Activated CD8-positive, alpha-beta memory T cell treated with anti-CD3 and anti-CD28 coated beads, Interleukin-2, amount 50 U/mL, for 48 hours (primary cell): ENCODE data around the gene MPHOSPH6.
"Not testable (repeated sequence)": the region's sequence is repeated elsewhere in the genome, so short reads cannot be mapped to it uniquely, and the experiment has no call there.

Experiments
- DNase-seq: peaks from one replicate; pipeline ENCODE4 v3.0.0-alpha.2; 2020

The MPHOSPH6 gene

DNA sequence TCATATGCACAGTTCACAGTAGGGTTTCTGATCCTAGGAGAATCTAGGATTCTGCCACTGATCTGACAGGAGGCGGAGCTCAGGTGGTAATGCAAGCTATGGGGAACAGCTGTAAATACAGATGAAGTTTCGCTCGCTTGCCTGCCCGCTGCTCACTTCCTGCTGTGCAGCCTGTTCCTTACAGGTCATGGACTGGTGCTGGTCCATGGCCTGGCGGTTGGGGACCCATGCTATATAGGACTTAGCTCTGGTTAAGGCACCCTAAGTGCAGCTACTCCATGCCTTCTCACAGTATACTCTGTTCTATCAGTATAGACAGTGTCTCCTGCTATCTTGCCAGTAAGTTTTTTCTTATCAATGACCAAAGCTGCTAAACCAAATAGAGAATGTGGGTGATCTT is 2.4 kb downstream of the MPHOSPH6 start:
- DNase-seq: no peak

- no peak for DNase-seq
Measured at GRCh38 chr16:82160226-82160625, 9.8 kb downstream of the MPHOSPH6 start.

DNA sequence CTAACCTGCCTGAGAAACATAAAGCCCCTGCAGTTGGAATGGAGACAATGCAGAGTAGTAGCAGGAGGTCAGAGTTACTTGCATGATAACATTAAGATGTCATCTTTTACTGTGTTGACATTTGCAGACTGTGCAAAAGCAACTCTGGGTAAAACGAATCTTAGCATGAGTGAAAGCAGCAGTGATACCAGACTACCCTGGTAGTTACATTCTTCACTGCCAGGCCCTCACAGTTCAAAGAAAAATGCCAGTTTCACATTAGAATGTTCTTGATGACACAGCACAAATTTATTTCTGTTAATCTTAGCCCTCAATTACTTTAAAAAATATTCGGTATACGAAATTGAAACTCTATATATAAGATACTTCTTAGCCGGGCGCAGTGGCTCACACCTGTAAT is 12.2 kb downstream of the MPHOSPH6 start:
- DNase-seq: no peak

DNA sequence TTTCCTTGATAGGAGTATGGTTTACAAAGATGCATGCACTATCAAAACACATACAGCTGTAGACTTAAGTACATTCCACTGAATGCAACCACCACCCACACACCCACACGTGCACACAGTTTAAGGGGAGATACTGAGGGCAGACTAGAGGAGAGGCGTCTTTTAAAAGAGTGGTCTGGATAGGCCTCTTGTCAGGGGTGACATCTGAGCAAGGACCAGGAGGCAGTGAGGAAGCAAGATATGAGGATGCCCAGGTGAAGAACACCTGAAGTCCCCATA is 12.6 kb downstream of the MPHOSPH6 start:
- DNase-seq: no peak

DNA sequence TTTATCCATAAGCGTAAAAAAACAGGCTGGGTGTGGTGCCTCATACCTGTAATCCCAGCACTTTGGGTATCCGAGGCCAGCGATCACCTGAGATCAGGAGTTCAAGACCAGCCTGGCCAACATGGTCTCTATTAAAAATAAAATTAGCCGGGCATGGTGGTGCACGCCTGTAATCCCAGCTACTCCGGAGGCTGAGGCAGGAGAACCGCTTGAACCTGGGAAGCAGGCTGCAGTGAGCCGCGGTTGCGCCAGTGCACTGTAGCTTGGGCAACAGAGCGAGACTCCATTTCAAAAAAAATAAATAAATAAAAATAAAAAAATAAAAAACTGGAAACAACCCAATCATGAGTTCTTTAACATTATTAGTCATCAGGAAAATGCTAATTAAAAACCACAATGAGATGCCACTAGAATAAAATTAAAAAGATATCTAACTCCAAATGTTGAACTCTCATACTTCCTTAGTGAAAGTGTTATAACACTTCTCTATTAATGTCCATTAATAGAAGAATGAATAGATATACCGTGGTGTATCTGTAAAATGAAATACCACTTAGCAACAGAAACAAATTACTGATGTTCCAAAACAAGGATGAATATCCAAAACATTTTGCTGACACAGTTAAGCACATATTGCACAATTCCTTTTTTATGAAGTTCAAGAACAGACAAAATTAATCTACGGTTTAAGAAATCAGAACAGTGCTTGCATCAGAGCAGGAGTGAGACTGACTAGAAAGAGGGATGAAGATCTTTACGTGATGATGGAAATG is 13.1 kb downstream of the MPHOSPH6 start:
- DNase-seq: no peak

DNA sequence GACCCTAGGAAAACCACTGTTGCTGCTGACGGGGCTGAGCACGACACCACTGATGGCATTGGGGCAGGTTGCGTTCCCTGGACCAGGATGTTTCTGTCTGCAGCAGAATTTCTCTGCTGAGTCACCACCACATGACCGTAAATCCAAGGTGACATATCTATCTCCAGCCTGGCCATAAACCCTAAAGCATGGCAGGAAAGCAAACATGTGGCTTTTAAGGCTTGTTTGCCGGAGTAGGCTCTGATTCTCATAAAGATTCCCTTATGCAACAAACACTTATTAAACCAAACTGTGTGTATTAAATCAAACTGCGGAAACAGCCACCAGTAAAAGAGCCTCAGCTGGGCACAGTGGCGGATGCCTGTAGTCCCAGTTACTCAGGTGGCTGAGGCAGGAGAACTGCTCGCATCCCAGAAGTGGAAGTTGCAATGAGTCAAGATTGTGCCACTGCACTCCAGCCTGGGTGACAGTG is 17.3 kb downstream of the MPHOSPH6 start:
- DNase-seq: no peak

DNA sequence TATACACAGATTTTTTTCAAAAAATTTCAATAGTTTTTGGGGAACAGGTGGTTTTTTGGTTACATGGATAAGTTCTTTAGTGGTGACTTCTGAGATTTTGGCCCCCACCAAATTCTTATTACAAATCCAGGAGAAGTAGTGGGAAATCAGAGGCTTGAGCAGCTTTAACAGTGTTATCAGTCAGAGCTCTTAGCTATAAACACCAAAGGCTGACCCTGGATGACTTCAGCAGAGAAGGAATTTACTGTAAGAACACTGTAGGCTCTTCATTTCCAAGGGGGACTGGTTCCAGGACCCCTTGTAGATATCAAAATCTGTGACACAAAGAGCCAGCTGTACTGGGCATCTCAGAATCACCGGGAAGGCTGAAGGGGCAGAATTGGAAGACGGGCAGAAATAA is 17.8 kb downstream of the MPHOSPH6 start:
- no peak for DNase-seq

DNA sequence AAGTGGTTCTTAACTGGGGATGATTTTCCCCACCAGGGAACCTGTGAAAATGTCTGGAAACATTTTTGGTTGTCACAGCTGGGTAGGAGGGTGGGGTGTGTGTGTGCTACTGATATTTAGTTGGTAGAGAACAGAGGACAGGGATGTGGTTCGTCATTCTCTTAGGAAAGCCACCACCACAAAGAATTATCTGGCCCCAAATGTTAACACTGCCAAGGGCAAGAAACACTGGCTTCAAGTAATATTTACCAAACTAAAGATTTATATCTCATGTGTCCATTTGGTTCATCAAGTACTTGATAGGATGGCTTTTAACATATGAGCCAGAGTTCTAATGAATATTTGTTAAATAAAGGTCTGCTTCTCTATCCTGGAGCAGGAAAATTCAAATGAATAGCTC is 19.5 kb downstream of the MPHOSPH6 start:
- DNase-seq: no peak

DNA sequence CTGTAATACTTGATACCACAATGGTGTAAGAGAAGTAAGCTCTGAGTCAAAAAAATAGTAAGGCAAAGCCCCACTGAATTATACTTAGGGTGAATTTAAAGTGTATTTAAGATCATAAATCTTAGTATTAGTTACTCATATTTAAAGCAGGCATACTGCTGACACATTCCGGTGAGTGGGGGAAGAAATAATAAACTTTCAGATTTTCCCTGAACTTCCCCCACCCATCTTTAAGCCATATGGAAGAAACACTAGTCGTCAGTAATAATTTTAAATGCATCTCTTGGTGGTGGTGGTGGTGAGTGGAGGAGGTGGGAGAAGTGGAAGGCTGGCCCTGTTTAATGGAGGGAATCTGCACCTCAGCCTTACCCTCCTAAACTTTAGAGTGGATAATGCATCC is 20.5 kb downstream of the MPHOSPH6 start:
- no peak for DNase-seq

GRCh38 chr16:82147546-82147945 is 22.5 kb downstream of the MPHOSPH6 start:
- no peak for DNase-seq

DNA sequence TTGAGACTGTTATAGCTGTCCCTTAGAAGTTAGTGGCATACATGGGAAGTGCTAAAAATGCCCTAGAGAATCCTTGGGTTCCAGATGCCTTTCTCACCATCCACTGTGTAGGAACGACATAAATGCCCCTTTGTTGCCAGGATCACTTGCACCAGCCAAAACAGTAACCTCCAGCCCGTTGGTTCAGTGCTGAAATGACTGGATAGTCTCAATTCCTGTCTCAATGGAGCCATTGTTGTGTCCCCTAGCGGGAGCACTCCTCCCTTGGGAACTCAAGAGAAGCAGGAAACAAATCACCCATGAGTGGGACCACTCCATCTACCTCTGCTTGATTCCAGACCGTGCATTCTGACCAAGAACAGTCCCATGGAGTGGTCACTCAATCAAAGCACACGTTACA is 23.1 kb downstream of the MPHOSPH6 start:
- no peak for DNase-seq

- DNase-seq: no peak
Measured at GRCh38 chr16:82146556-82146955, 23.5 kb downstream of the MPHOSPH6 start.

GRCh38 chr16:82139286-82139571 is 30.8 kb downstream of the MPHOSPH6 start:
- DNase-seq: not testable (repeated sequence)

DNA sequence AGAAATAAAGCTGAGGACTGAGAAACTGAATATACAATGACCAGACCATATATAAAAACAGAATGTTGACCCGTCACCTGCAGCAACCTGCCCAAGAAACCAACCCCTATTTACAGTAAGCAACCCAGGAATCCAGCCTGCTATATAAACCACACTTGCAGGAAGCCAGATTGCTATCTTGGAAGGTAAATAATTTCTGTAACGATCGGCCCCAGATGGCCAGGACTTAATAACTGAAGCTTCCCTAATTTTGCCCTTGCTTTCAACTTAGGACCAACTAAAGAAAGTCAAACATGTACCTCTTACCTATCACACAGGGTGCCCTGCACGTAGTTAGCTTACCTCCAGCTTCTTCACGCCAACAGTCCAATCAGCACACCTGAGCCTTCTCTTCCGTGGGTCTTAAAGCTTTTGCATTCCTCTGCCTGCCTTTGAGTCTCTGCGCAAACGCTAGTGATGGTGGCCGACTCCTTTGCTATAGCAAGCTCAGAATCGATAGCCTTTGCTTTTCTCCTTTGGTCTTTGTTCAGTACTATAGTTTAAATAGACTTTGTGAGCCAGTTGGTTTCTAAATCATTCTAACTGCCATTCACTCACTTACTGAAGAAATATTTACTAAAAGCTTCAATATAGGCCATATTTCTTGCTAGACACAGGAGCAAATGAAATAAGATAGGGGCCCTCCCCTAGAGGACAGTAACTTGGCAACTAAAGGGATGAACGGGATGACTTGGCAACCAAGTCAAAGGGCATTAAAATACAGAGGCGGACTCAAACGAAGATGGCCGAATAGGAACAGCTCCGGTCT is 31.3 kb downstream of the MPHOSPH6 start:
- no peak for DNase-seq

DNA sequence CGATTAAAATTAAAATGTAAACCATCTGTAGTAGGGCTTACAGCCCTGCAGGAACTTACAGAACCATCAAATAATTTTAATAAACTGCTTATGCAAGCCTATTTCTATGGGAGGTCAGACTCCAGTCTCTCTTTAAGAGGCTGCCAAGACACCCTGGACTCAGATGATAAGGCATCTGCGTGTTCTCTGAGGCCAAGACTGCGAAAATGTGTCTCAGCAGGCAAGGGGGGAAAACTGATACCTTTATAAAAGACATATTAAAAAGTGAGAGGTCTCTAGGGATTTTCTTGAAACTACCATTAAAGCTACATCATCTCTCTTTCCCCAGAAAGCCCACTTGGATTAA is 32.2 kb downstream of the MPHOSPH6 start:
- DNase-seq: no peak

- no peak for DNase-seq
Measured at GRCh38 chr16:82136956-82137821, 32.8 kb downstream of the MPHOSPH6 start.

DNA sequence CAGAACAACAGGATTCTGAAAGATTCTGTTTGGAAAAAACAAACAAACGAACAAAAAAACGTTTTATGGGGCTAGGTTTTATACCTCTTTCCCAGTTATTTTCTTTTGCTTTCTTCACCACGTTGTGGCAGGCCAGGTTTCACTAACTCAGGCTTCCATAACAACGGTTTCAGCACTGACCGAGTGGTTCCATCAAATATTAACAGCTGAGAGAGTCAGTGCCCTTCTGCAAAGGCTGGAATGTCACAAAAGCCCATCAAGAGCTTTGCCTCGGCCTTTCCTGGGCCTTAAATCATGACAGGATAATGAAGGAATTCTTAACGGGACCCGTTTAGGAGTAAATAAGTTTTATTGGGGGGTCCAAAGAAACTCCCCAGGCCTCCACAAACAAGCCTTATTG is 34.2 kb downstream of the MPHOSPH6 start:
- DNase-seq: no peak

DNA sequence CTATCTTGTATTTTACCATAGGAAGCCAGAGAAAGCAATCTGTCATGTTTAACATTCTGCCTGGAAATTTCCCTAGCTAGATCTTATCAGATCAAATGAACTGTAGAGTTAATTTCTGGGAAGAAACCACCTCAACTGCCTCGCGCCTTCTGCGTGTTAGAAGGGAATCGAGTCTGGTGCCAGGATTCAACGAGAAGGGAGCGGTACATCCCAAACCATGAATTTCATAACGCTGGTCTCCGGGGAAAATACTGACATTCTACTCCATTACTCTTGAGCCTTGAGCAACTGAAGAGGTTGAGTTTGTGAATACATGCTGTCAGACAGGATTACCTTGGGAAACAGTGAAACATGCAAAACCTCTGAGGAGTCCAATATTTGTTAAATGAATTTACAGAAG is 35.2 kb downstream of the MPHOSPH6 start:
- DNase-seq: no peak

DNA sequence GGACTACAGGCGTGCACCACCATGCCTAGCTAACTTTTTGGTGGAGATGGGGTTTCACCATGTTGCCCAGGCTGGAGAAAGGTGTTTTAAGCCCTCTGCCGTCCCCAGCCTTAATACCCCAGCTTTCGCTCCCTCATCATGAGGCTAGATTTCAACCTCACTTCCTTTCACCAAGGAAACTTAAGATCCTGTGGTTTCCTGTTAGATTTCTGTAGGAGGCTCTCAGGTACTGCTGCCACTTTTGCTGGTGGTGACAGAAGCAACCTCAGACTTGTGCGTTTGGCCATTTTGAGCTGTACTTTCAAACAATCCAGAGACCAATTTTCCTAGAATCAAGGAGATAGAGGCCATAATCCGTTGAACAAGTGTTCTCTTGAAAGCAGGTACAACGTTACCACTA is 36.2 kb downstream of the MPHOSPH6 start:
- DNase-seq: no peak

DNA sequence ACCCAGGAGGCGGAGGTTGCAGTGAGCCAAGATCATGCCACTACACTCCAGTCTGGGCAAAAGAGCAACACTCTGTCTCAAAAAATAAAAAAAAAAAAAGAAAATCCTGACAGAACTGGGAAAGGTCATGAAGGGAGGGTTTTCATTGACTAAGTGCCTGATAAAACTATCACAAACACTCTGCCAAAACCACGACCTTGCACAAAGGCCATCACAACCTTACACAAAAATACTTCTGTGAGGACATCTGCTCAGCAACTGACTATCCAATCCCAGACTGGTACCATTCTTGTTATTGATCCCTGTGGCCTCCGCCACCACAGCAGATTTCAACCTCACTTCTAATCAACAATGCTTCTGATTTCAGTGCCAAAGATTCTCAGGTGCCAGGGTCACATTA is 40.1 kb downstream of the MPHOSPH6 start:
- DNase-seq: no peak

DNA sequence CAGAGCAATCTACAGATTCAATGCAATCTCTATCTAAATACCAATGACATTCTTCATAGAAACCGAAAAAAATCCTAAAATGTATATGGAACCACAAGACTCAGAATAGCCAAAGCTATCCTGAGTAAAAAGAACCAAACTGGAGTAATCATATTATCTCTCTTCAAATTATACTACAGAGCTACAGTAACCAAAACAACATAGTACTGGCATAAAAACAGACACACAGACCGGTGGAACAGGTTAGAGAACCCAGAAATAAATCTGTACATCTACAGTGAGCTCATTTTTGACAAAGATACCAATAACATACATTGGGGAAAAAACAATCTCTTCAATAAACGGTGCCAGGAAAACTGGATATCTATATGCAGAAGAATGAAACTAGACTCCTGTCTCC is 45.4 kb downstream of the MPHOSPH6 start:
- no peak for DNase-seq

- no peak for DNase-seq
Measured at GRCh38 chr16:82119405-82119804, 50.6 kb downstream of the MPHOSPH6 start.

DNA sequence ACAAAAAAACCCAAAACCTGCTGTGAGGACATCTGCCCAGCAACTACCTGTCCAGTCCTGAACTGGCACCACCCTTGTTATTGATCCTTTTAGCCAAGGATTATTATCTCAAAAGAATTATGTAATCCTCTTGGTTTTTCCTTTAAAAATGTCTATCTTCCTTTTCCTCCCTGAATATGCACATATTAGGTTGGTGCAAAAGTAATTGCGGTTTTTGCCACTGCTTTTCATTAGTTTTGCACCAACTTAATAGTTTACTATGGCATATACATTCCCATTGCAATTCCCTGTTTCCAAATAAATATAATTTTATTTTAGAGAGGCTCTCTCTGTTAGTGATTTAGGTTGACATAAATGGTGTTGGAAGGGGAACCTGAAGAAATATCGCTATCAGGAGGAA is 51.3 kb downstream of the MPHOSPH6 start:
- DNase-seq: no peak

- no peak for DNase-seq
Measured at GRCh38 chr16:82116535-82116934, 53.5 kb downstream of the MPHOSPH6 start.
